HepG2 (cell line): ENCODE measurements around the gene PRELID1. TPM values are rescaled to one million over a fixed set of nuclear protein-coding genes. Genes with fewer than 3 reads are reported as not detected.

Experiments used
- ATAC-seq: fragments of 200-7000 bp; cut with Tn5 transposase; 3 replicates; pipeline ENCODE4 v1.9.1; 2020; ENCODE audit warnings: mild to moderate bottlenecking, moderate library complexity
- BruUV-seq: library from RNA; stranded (reverse); fragments of 400-500 nt; replicated peaks from 2 replicates; lab custom pipeline; 2021; lab: Mats Ljungman, UMichigan
- CTCF ChIA-PET: fragments of 300-600 bp; formaldehyde crosslinking; extraction: SDS; loops from one replicate; lab custom pipeline; 2021; ENCODE audit warnings: low total read pairs, inconsistent platforms, low intra/inter-chr PET ratio; lab: Yijun Ruan, JAX
- POLR2A ChIA-PET: fragments of 350-600 bp; sonication (Branson Sonifier 250); formaldehyde crosslinking; loops from one replicate; lab custom pipeline; 2020; ENCODE audit warnings: antibody characterized with exemption, inconsistent platforms; lab: Yijun Ruan, JAX
- DNase-seq: peaks from one replicate; pipeline ENCODE4 v3.0.0-alpha.2; 2015; ENCODE audit warnings: low spot score
- FAIRE-seq: peaks from 3 replicates; lab custom pipeline; 2011; peaks lifted over from hg19 to GRCh38; lab: Jason Lieb, UNC
- H2AFZ ChIP-seq: one replicate; pipeline ENCODE4 v1.6.1; 2011; ENCODE audit warnings: low read length, inconsistent platforms
- H3K27ac ChIP-seq: fragments of 300-600 bp; 3 replicates; pipeline ENCODE4 v1.8.0; 2011; ENCODE audit warnings: mixed run types, mild to moderate bottlenecking, mixed read lengths, low read length, inconsistent platforms; ENCODE audit not compliant: insufficient read depth; ENCODE audit errors: extremely low read length
- H3K27me3 ChIP-seq, 2 experiments: fragments of 200-600 bp in 1 of 2; 2 replicates in 1 of 2; 3 replicates in 1 of 2; pipeline versions ENCODE4 v1.6.0 to v1.8.0; 2011; ENCODE audit warnings: low read length in 2 of 2, mild to moderate bottlenecking in 2 of 2, moderate library complexity in 2 of 2, inconsistent platforms in 1 of 2; ENCODE audit not compliant: insufficient read depth in 2 of 2, control insufficient read depth in 1 of 2
- H3K36me3 ChIP-seq, 2 experiments: fragments of 200-600 bp in 1 of 2; replicated peaks in 1 of 2; 2 replicates in 1 of 2; 3 replicates in 1 of 2; pipeline versions ENCODE4 v1.5.1 to v1.8.0; 2011; ENCODE audit warnings: low read length in 2 of 2, inconsistent platforms in 1 of 2; ENCODE audit not compliant: insufficient read depth in 2 of 2, control insufficient read depth in 1 of 2
- H3K4me1 ChIP-seq: 2 replicates; pipeline ENCODE4 v1.5.1; 2012; ENCODE audit warnings: low read length, inconsistent platforms; ENCODE audit not compliant: insufficient read depth
- H3K4me2 ChIP-seq: 2 replicates; pipeline ENCODE4 v1.6.0; 2011; ENCODE audit warnings: low read depth, low read length, inconsistent platforms
- H3K4me3 ChIP-seq, 3 experiments: fragments of 200-600 bp in 1 of 3; sonication (generic), shearing (Covaris generic) in 1 of 3; replicated peaks in 1 of 3; 2 replicates each; pipeline ENCODE4 v1.5.1; 2011 to 2016; ENCODE audit warnings: low read length in 3 of 3, inconsistent platforms in 2 of 3, low read depth in 2 of 3, mild to moderate bottlenecking in 2 of 3, control low read depth in 1 of 3, mixed read lengths in 1 of 3; ENCODE audit not compliant: insufficient read depth in 1 of 3
- H3K79me2 ChIP-seq: one replicate; pipeline ENCODE4 v1.6.1; 2011; ENCODE audit warnings: low read length, inconsistent platforms; ENCODE audit not compliant: insufficient read depth
- H3K9ac ChIP-seq: 2 replicates; pipeline ENCODE4 v1.6.0; 2011; ENCODE audit warnings: mild to moderate bottlenecking, low read depth, low read length, inconsistent platforms; ENCODE audit not compliant: insufficient read depth
- H3K9me3 ChIP-seq: 2 replicates; pipeline ENCODE4 v1.5.1; 2012; ENCODE audit warnings: mild to moderate bottlenecking, low read length
- H4K20me1 ChIP-seq: 2 replicates; pipeline ENCODE4 v1.6.0; 2011; ENCODE audit warnings: inconsistent platforms, mild to moderate bottlenecking, low read length, moderate library complexity; ENCODE audit not compliant: insufficient read depth
- MIER2 ChIP-seq: IDR thresholded peaks from 2 replicates; pipeline ENCODE4 v1.6.1; 2016; ENCODE audit warnings: missing biosample characterization, missing genetic modification reagents
- POGZ ChIP-seq: sonication (generic); formaldehyde crosslinking; IDR thresholded peaks from 2 replicates; pipeline ENCODE4 v1.4.0; 2020; ENCODE audit warnings: mild to moderate bottlenecking, missing genetic modification reagents
- SAP130 ChIP-seq: IDR thresholded peaks from 2 replicates; pipeline ENCODE4 v1.6.1; 2016; ENCODE audit warnings: low read depth
- SIN3A ChIP-seq: IDR thresholded peaks from 2 replicates; pipeline ENCODE4 v1.6.1; 2011; ENCODE audit warnings: low read depth, mild to moderate bottlenecking, control low read depth, low read length, borderline replicate concordance
- TGIF2 ChIP-seq: IDR thresholded peaks from 2 replicates; pipeline ENCODE4 v1.6.1; 2016; ENCODE audit warnings: control low read depth, missing compliant biosample characterization
- WGBS: methylation state at CpG from one replicate; pipeline ENCODE4 v1.1.6; 2017; ENCODE audit warnings: low lambda C conversion rate; 5-methylcytosine and 5-hydroxymethylcytosine counted together
- in situ Hi-C: cut with HindIII; loops from 2 replicates; pipeline ENCODE4 v1.10.0; 2017; ENCODE audit warnings: low pct_unique_long_range_greater_than_20kb; ENCODE audit not compliant: extremely low pct_ligation_motif_present
- intact Hi-C: fragments of 100-400 bp; cut with micrococcal nuclease; formaldehyde crosslinking; loops from one replicate; pipeline ENCODE4 v1.10.0; 2022; ENCODE audit not compliant: unreplicated experiment
- polyA plus RNA-seq, 8 experiments: library from polyadenylated mRNA; depleted of rRNA in 3 of 8; stranded (reverse) in 7 of 8; unstranded in 1 of 8; fragments of >200 nt; fragmentation: Illumina TruSeq in 4 of 8; extraction: Trizol in 4 of 8; gene quantifications; 2 replicates each; pipeline versions ENCODE4 v1.2.1 to v1.2.3, GENCODE V29; 2011 to 2016; ENCODE audit warnings: low read depth in 4 of 8, missing spikeins in 1 of 8, mixed read lengths in 1 of 8; ENCODE audit not compliant: insufficient read depth in 1 of 8
- total RNA-seq, 5 experiments: library from RNA; depleted of rRNA; stranded (reverse); fragments of >200 nt; fragmentation: Illumina TruSeq; extraction: Trizol; gene quantifications; 2 replicates each; pipeline ENCODE4 v1.2.3, GENCODE V29; 2016; ENCODE audit warnings: low read depth in 1 of 5
- TF ChIP-seq, protein P1 (sequence below): sonication (generic); formaldehyde crosslinking; IDR thresholded peaks from 2 replicates; pipeline ENCODE4 v1.5.0; 2020; ENCODE audit warnings: missing genetic modification reagents, mild to moderate bottlenecking, borderline replicate concordance
- TF ChIP-seq, protein P2 (sequence below): IDR thresholded peaks from 2 replicates; pipeline ENCODE4 v1.6.1; 2016; ENCODE audit warnings: low read depth, missing genetic modification reagents, missing compliant biosample characterization
- TF ChIP-seq, protein P3 (sequence below): sonication (generic); IDR thresholded peaks from 2 replicates; pipeline ENCODE4 v1.6.1; 2016; ENCODE audit warnings: low read depth, borderline replicate concordance

The PRELID1 gene
- total and polyA plus RNA-seq, 2 of the 13 experiments (the other 11 are each of a cell fraction or from before 2014, with no cell fraction given) = 250 to 271 TPM

DNA sequence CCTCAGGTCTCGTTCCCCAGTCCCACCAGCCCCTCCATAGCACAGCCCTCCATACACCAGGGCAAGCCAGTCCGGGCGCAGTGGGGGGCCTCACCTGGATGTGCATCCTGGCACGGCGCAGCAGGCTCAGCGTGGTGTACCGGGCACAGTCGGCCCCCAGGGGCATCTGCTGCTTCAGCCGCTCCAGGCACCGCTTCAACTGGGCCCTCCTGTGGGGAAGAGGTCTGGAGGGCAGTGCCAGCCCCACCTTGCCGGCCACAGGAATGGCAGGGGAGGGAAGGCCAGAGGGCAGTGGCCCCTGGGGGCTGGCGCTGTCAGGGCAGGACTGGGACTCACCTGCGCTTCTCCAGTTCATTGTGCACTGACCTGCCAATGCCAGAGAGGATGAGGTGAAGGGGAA lies 6.7 kb downstream of the PRELID1 start (continued):
- TF ChIP-seq POGZ (CRISPR knock-in tag) = no peak
- TF ChIP-seq, protein P1, sequence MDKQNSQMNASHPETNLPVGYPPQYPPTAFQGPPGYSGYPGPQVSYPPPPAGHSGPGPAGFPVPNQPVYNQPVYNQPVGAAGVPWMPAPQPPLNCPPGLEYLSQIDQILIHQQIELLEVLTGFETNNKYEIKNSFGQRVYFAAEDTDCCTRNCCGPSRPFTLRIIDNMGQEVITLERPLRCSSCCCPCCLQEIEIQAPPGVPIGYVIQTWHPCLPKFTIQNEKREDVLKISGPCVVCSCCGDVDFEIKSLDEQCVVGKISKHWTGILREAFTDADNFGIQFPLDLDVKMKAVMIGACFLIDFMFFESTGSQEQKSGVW (CRISPR knock-in tag) = no peak

DNA sequence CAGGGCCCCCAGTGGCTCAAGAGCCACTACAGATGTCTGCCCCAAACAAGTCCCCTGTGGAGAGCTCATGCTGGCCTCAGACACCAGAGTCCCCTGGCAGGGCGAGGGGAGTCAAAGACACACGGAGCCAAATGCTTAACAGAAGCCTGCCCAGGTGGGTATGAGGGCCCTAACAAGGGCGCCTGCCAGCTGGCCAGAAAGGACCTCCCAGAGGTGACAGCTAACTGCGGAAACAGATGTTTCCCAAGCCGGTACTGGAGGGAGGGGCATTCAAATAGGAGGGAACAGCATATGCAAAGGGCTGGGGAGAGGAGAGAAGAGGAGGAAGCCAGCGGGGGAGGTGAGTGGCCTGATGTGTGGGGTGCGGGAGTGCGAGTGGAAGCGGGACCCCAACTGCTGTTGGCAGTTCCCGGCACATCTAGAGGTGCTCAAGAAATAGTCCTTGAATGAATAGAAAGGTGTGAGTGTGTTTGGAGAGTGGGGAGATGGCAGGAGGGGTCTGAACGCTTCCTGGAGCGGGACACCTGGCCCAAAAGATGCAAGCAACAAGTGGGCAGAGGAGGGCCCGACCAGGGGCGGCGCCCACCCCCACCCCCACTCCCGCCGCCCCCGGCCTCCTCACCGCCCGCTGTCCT lies 7.3 kb downstream of the PRELID1 start:
- FAIRE-seq = no peak
- peak overlapping the region; percentile 89 for H3K4me2 ChIP-seq
- ChIA-PET CTCF (no interaction called here), POLR2A (interaction anchor here (1.3 to 4.0 kb wide), 4 partner anchors 60 to 224 kb away, joined by 3 to 30 read pairs (median 6); partner anchors contain the start of gene FGFR4)
- in situ Hi-C loops = loop anchor here (5.0 kb wide), 2 partner anchors 51 to 136 kb away; partner anchors contain the start of gene PRR7
- no peak overlapping the region for H2AFZ ChIP-seq
- peaks cover 52% of the 10 kb centered on the region for H3K4me1 ChIP-seq
- intact Hi-C loops = loop anchor here (5.0 kb wide), 1 partner anchor 186 kb away; the partner anchor contains the start of gene PDLIM7
- peaks cover 4% of the 10 kb centered on the region for H3K79me2 ChIP-seq
- H3K27me3 ChIP-seq = no peaks in the 10 kb centered on the region
- peaks cover 9% of the 10 kb centered on the region; the same call in 1 of the 2 replicates for H4K20me1 ChIP-seq
- no peak for TF ChIP-seq MIER2
- TF ChIP-seq, protein P2, sequence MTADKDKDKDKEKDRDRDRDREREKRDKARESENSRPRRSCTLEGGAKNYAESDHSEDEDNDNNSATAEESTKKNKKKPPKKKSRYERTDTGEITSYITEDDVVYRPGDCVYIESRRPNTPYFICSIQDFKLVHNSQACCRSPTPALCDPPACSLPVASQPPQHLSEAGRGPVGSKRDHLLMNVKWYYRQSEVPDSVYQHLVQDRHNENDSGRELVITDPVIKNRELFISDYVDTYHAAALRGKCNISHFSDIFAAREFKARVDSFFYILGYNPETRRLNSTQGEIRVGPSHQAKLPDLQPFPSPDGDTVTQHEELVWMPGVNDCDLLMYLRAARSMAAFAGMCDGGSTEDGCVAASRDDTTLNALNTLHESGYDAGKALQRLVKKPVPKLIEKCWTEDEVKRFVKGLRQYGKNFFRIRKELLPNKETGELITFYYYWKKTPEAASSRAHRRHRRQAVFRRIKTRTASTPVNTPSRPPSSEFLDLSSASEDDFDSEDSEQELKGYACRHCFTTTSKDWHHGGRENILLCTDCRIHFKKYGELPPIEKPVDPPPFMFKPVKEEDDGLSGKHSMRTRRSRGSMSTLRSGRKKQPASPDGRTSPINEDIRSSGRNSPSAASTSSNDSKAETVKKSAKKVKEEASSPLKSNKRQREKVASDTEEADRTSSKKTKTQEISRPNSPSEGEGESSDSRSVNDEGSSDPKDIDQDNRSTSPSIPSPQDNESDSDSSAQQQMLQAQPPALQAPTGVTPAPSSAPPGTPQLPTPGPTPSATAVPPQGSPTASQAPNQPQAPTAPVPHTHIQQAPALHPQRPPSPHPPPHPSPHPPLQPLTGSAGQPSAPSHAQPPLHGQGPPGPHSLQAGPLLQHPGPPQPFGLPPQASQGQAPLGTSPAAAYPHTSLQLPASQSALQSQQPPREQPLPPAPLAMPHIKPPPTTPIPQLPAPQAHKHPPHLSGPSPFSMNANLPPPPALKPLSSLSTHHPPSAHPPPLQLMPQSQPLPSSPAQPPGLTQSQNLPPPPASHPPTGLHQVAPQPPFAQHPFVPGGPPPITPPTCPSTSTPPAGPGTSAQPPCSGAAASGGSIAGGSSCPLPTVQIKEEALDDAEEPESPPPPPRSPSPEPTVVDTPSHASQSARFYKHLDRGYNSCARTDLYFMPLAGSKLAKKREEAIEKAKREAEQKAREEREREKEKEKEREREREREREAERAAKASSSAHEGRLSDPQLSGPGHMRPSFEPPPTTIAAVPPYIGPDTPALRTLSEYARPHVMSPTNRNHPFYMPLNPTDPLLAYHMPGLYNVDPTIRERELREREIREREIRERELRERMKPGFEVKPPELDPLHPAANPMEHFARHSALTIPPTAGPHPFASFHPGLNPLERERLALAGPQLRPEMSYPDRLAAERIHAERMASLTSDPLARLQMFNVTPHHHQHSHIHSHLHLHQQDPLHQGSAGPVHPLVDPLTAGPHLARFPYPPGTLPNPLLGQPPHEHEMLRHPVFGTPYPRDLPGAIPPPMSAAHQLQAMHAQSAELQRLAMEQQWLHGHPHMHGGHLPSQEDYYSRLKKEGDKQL (CRISPR knock-in tag) = no peak
- peak; percentile 65; the same call in 1 of the 2 replicates for TF ChIP-seq SAP130 (CRISPR knock-in tag)
- TF ChIP-seq SIN3A = peak; percentile 49; the same call in 1 of the 2 replicates
- TF ChIP-seq, protein P3, sequence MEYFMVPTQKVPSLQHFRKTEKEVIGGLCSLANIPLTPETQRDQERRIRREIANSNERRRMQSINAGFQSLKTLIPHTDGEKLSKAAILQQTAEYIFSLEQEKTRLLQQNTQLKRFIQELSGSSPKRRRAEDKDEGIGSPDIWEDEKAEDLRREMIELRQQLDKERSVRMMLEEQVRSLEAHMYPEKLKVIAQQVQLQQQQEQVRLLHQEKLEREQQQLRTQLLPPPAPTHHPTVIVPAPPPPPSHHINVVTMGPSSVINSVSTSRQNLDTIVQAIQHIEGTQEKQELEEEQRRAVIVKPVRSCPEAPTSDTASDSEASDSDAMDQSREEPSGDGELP = peak; percentile 76; the same call in 1 of the 2 replicates
- 0 out of 2 replicates have a peak, but pooled peaks have one; percentile 22 for TF ChIP-seq TGIF2 (CRISPR knock-in tag)
- peak overlapping the region; percentile 84 for H3K9ac ChIP-seq
- ATAC-seq = no peak
- no peaks in the 10 kb centered on the region for H3K9me3 ChIP-seq
- BruUV-seq = no TSS peak
- H3K36me3 ChIP-seq = peaks cover 5 to 21% of the 10 kb centered on the region in 2 experiments; a peak in 4 of 5 replicates
- no peak overlapping the region for H3K27ac ChIP-seq
- peak overlapping the region; percentile 63 to 79 (median 75) for H3K4me3 ChIP-seq
- DNase-seq = no peak
- 48% methylated on average over 11 of the region's 20 CpGs for WGBS
